ENCODE data around the gene ADAMTS12. TPM values are rescaled to one million over a fixed set of nuclear protein-coding genes. Genes with fewer than 3 reads are reported as not detected.

ADAMTS12 gene
- total RNA-seq, 2 experiments from 2014 or later = not detected

DNA sequence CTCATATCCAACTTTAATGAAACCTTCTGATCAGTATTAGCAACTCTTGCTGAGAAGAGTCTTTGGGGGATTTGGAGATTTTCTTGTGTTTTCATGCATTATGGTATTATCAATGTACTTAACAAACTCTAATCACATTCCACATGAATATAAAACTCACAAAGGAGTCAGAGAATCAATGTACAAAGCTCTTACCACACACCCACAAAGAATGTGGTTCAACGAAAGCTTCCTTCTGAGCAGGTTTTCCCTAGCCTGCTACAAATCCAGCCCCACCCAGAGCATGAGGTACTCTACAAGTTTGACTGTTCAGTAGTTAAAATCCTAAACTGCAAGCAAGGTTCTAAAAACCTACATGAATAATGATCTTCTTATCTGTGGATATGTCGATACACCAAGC is 240.9 kb downstream of the ADAMTS12 start:
- Mint-ChIP-seq H3K4me1 (ENCODE audit: low read depth) (no peaks in the 10 kb centered on the region), H3K27me3 (ENCODE audit: low read depth) (no peaks in the 10 kb centered on the region), H3K36me3 (ENCODE audit: low read depth) (no peaks in the 10 kb centered on the region), H3K4me3 (no peak overlapping the region), H3K9me3 (ENCODE audit: insufficient read depth) (no peaks in the 10 kb centered on the region), H3K27ac (no peak overlapping the region)
- DNase-seq (no peak), ATAC-seq (no peak)
- CTCF ChIA-PET = no interaction called here
- POLR2A ChIA-PET = no interaction called here

DNA sequence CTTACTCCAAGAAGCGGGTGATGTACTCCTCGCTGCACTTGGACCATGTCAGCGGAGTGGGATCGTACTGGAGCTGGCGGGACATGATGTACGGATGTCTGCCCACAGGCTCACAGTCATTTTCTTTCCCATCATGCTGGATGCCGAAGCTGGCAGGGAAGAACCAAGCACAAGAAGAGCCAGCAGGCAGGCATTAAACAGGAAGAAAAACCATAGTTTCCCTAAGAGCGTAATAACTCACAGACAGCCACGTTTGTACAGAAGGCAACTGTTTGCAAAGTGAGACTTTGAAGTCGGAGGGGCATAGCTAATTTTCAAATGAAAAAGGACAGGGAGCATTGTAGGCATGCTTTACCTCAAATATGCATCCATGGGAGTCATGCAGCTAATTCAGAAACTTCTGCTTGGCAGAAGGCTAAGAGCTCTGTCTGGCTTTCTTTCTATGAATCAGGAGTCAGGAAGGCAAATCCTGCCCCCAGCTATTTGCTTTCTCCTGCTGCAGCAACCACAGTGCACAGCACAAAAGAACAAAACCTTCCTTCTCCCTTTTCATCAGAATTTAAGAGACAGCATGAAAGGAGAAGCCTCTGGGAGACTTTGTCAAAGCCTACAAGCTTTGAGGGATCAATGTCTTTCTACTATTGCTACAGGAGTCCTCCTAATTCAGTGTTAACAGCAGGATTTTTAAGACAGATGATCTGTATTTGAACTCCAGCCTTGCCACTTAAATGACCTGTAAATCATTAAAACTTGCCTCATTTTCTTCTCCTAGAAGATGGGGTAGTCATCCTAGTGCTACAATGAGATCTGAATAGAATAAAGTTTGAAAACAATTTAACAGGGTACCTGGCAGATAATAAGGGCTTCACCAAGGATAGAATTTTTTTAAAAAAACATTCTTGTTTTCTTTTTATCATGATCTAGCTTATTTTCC is 242.0 kb downstream of the ADAMTS12 start:
- Mint-ChIP-seq H3K36me3 (ENCODE audit: low read depth) (no peaks in the 10 kb centered on the region), H3K9me3 (ENCODE audit: insufficient read depth) (no peaks in the 10 kb centered on the region), H3K4me3 (no peak overlapping the region), H3K4me1 (ENCODE audit: low read depth) (no peaks in the 10 kb centered on the region), H3K27me3 (ENCODE audit: low read depth) (no peaks in the 10 kb centered on the region), H3K27ac (no peak overlapping the region)
- POLR2A ChIA-PET = no interaction called here
- ATAC-seq = no peak
- CTCF ChIA-PET = no interaction called here
- no peak for DNase-seq

DNA sequence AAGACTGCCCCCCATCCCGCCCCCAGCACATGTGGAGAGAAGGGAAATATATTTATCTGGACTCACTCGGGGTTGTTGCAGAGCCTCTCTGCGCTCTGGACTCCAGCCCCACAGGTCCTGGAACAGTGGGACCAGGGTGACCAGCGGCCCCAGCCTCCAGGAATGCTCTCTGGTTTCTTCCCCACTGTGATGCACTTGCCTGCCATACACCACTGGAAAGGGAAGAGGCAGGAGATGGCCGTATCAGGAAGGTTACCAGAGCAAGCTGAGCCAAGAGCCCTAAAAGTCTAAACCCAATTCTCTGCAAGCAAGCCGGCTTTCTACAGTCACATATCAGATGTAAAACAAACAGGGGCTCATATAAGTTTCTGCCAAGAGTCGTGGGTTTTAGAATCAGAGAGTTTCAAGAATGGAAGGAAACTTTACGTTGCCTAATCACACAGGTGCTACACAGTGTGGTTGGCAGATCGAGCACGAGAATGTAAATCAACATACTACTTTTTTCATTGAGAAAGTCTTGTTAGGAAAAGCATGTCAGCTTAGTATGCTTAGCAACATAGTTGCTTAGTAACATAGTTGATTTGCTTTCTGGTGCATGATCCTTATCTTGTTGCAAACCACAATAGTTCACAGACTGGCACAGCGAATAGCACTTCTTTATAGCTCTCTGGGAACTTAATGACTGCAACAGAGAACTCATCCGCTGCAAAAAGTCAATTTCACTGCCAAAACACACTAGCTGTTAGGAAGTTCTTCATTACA is 249.9 kb downstream of the ADAMTS12 start:
- ATAC-seq (peak; percentile 64), DNase-seq (no peak)
- ChIA-PET CTCF (no interaction called here), POLR2A (no interaction called here)
- Mint-ChIP-seq H3K4me3 (no peak overlapping the region), H3K9me3 (ENCODE audit: insufficient read depth) (no peaks in the 10 kb centered on the region), H3K36me3 (ENCODE audit: low read depth) (no peaks in the 10 kb centered on the region), H3K4me1 (ENCODE audit: low read depth) (no peaks in the 10 kb centered on the region), H3K27me3 (ENCODE audit: low read depth) (no peaks in the 10 kb centered on the region), H3K27ac (no peak overlapping the region)

DNA sequence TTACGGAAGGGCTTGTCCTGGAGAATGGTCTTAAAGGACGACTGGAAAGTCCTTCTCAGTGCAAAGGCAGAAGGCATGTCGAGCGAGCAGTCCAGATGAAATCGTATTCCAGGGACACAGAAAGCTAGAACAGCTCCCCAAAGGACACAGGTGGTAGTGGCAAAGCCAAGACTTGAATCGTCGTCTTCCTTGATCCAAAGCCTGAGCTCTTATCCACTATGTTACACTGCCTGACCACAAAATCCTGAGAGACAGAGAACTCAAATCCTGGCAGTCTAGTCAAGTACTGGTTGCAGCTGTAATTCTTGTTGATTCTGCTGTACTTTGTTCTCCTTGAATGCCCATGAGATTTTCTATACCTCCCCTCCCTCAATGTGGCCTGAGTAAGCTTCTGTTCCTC is 252.3 kb downstream of the ADAMTS12 start:
- DNase-seq (no peak), ATAC-seq (no peak)
- ChIA-PET CTCF (no interaction called here), POLR2A (no interaction called here)
- Mint-ChIP-seq H3K9me3 (ENCODE audit: insufficient read depth) (no peaks in the 10 kb centered on the region), H3K4me1 (ENCODE audit: low read depth) (no peaks in the 10 kb centered on the region), H3K27me3 (ENCODE audit: low read depth) (no peaks in the 10 kb centered on the region), H3K4me3 (no peak overlapping the region), H3K36me3 (ENCODE audit: low read depth) (no peaks in the 10 kb centered on the region), H3K27ac (no peak overlapping the region)

DNA sequence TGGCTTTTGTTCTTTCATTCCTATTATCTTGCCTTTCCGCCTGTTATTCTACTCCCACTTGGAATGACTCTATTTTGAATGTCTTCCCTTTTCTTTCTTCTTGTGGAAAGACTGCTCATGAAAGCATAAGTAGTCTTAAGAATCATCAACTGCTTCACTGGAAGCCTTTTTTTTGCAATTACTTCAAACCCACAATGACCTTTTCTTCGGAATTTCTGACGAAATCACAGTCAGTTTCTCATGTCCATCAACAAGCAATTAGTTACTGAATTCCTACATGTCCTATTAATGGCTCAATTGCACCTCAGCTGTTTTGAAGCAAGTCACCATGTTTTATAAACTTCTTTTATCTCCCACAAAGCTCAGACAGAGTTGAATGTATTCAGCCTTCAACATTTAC is 254.8 kb downstream of the ADAMTS12 start:
- Mint-ChIP-seq H3K27me3 (ENCODE audit: low read depth) (no peaks in the 10 kb centered on the region), H3K27ac (no peak overlapping the region), H3K36me3 (ENCODE audit: low read depth) (no peaks in the 10 kb centered on the region), H3K9me3 (ENCODE audit: insufficient read depth) (no peaks in the 10 kb centered on the region), H3K4me1 (ENCODE audit: low read depth) (no peaks in the 10 kb centered on the region), H3K4me3 (no peak overlapping the region)
- POLR2A ChIA-PET = no interaction called here
- CTCF ChIA-PET = no interaction called here
- ATAC-seq = no peak
- DNase-seq = no peak

DNA sequence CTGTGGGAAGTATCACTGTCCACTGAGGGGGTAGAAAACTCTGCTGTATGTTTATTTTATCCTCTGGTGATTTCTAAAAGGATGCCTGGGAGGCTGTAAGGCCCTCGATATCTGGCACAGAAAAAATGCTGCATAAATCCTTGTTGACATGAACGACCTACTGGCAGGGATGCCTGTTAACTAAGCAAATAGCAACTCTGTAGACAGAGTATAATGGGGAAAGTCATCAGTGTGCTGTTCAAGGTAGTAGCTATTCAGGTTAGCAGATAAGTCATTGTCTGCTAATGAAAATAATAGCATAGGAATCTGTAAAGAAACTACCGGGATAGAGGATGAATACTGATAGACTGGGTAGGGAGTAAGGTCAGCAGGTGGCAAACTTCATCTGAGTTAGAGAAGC is 256.2 kb downstream of the ADAMTS12 start:
- Mint-ChIP-seq H3K4me1 (ENCODE audit: low read depth) (no peaks in the 10 kb centered on the region), H3K27ac (no peak overlapping the region), H3K4me3 (no peak overlapping the region), H3K27me3 (ENCODE audit: low read depth) (no peaks in the 10 kb centered on the region), H3K36me3 (ENCODE audit: low read depth) (no peaks in the 10 kb centered on the region), H3K9me3 (ENCODE audit: insufficient read depth) (no peaks in the 10 kb centered on the region)
- ChIA-PET POLR2A (no interaction called here), CTCF (interaction anchor here (1.3 kb wide), 1 partner anchor 334 kb away, joined by 3 read pairs; no protein-coding TSS in a partner anchor)
- no peak for DNase-seq
- ATAC-seq = no peak

DNA sequence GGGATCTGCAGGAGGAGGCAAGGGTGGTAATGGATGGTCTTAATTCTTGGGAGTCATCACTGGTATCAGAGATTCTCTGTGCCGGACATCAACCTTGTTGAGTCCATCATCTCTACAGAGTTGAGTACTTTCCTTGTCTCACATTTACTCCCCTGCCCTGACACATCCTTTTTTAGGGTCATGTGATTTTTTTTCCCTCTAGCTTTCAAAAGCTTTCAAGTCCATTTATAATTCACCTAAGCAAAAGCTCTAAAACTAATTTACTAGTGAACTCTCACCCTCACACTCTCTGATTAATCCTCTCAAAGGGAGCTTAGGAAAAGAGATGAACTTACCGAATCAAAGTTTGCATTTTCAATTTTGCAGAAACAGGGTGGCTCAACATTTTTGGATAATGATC is 258.1 kb downstream of the ADAMTS12 start:
- Mint-ChIP-seq H3K36me3 (ENCODE audit: low read depth) (no peaks in the 10 kb centered on the region), H3K4me1 (ENCODE audit: low read depth) (no peaks in the 10 kb centered on the region), H3K27ac (no peak overlapping the region), H3K9me3 (ENCODE audit: insufficient read depth) (no peaks in the 10 kb centered on the region), H3K4me3 (no peak overlapping the region), H3K27me3 (ENCODE audit: low read depth) (peaks cover 1% of the 10 kb centered on the region)
- CTCF ChIA-PET = no interaction called here
- DNase-seq = no peak
- POLR2A ChIA-PET = no interaction called here
- ATAC-seq = no peak

DNA sequence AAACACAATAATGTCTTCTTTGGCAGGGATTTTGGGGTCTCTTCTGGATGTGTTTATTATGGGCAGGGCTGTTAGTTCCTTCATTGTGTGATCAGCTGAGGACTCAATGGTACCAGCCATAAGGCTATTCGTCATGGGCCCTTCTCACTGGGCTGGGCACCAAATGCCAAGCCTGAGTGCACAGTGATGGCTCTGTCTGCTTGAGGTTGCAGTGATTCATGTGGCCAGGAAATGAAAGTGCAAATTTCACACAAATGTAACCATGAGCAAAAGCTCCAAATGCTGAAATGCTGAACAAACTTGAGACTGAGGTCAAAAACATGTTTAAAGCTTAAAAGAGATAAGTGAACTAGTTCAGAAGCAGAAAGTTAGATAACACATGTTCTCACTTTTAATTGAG is 260.0 kb downstream of the ADAMTS12 start:
- no peaks in the 10 kb centered on the region for H3K4me1 Mint-ChIP-seq (ENCODE audit: low read depth)
- POLR2A ChIA-PET = no interaction called here
- DNase-seq = no peak
- ATAC-seq = no peak
- H3K27ac Mint-ChIP-seq = no peak overlapping the region
- CTCF ChIA-PET = no interaction called here
- no peak overlapping the region for H3K4me3 Mint-ChIP-seq
- H3K27me3 Mint-ChIP-seq (ENCODE audit: low read depth) = peaks cover 1% of the 10 kb centered on the region
- no peaks in the 10 kb centered on the region for H3K9me3 Mint-ChIP-seq (ENCODE audit: insufficient read depth)
- no peaks in the 10 kb centered on the region for H3K36me3 Mint-ChIP-seq (ENCODE audit: low read depth)

DNA sequence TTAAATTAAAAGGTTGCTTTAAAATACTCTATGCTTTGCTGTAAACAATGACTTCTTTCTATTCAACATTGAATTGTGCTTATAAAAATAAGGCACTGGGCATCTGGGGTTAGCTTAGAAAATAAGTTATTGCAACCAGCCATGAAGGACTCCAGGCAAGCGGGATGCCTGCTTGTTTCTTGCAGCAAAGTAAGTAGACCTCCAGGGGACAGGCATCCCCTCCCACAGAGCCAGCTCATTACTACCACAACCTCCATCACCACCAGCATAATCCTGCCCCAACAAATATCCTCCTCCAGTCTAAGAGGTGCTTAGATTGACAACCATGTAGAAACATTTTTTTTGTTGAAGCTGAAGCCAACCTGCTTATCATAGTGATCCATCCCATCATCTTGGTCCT is 260.7 kb downstream of the ADAMTS12 start:
- H3K36me3 Mint-ChIP-seq (ENCODE audit: low read depth) = no peaks in the 10 kb centered on the region
- CTCF ChIA-PET = no interaction called here
- H3K27ac Mint-ChIP-seq = no peak overlapping the region
- H3K9me3 Mint-ChIP-seq (ENCODE audit: insufficient read depth) = no peaks in the 10 kb centered on the region
- no peaks in the 10 kb centered on the region for H3K4me1 Mint-ChIP-seq (ENCODE audit: low read depth)
- no peak overlapping the region for H3K4me3 Mint-ChIP-seq
- H3K27me3 Mint-ChIP-seq (ENCODE audit: low read depth) = peaks cover 1% of the 10 kb centered on the region
- POLR2A ChIA-PET = no interaction called here
- DNase-seq (no peak), ATAC-seq (no peak)

DNA sequence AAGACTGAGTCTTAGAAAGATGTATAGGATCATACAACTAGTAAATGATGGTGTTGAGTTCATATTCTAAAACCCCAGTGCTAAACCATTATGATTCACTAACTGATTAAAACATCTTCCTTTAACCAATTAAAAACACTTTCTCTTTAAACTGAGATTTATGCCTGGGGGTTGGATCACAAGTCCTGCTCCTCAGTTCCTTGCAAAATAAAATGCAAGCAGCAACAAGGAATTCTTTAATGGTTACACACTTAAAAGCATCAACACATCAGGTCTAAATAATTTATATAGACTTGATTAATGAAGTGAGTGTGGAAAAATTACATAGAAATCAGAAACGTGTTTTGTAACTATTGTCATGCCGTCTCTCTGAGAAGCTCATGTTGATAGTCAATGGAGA is 261.8 kb downstream of the ADAMTS12 start:
- CTCF ChIA-PET = no interaction called here
- no peaks in the 10 kb centered on the region for H3K9me3 Mint-ChIP-seq (ENCODE audit: insufficient read depth)

DNA sequence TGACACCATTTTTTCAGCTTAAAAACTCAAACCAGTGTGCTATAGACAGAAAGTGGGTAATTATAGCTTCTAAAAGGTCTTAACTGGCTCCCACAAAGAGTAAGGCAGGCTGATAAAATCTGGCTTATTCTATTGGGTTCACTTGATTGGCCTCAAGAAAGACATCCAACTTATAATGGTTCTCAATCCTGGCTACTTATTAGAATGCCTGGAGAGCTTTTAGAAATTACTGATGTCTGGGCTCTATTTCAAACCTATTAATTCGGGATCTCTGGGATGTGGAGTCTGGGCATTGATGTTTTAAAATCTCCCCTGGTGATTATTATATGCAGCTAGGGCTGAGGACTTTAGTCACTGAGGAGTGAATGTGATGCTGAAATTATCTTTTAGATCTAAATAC is 263.0 kb downstream of the ADAMTS12 start:
- H3K9me3 Mint-ChIP-seq (ENCODE audit: insufficient read depth) = no peaks in the 10 kb centered on the region
- POLR2A ChIA-PET = no interaction called here
- H3K27ac Mint-ChIP-seq = no peak overlapping the region
- H3K4me1 Mint-ChIP-seq (ENCODE audit: low read depth) = no peaks in the 10 kb centered on the region
- H3K36me3 Mint-ChIP-seq (ENCODE audit: low read depth) = no peaks in the 10 kb centered on the region
- CTCF ChIA-PET = no interaction called here
- peaks cover 4% of the 10 kb centered on the region for H3K27me3 Mint-ChIP-seq (ENCODE audit: low read depth)
- no peak for ATAC-seq
- no peak for DNase-seq
- H3K4me3 Mint-ChIP-seq = no peak overlapping the region

More for the DNA sequence above, 261.8 kb downstream of the ADAMTS12 start:
- POLR2A ChIA-PET = no interaction called here
- Mint-ChIP-seq H3K4me1 (ENCODE audit: low read depth) (no peaks in the 10 kb centered on the region), H3K27me3 (ENCODE audit: low read depth) (peaks cover 1% of the 10 kb centered on the region), H3K36me3 (ENCODE audit: low read depth) (no peaks in the 10 kb centered on the region), H3K27ac (no peak overlapping the region), H3K4me3 (no peak overlapping the region)
- ATAC-seq = no peak
- no peak for DNase-seq

DNA sequence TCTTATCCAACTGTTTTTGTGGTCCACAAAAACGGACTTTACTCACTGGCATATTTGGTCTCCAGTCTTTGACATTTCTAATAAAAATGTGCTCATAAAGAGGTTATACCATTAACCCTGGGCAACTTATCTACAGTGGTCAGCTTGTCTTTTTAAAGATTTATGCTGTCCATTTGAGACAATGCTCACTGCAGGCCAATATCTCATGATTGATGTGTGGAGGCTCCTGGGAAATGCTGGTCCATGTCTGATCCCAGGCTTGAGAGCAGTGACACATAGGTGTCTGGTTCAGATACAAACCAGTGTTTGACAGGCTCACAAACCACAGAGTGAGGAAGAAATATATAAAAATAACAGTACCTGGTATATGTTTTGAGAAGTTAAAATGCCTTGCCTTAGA is 270.3 kb downstream of the ADAMTS12 start:
- Mint-ChIP-seq H3K4me3 (no peak overlapping the region), H3K36me3 (ENCODE audit: low read depth) (no peaks in the 10 kb centered on the region), H3K27ac (no peak overlapping the region), H3K9me3 (ENCODE audit: insufficient read depth) (no peaks in the 10 kb centered on the region), H3K27me3 (ENCODE audit: low read depth) (peaks cover 2% of the 10 kb centered on the region), H3K4me1 (ENCODE audit: low read depth) (no peaks in the 10 kb centered on the region)
- DNase-seq = no peak
- no peak for ATAC-seq
- ChIA-PET CTCF (no interaction called here), POLR2A (no interaction called here)
